ENCODE results near the gene RASSF8.

Gene RASSF8

DNA sequence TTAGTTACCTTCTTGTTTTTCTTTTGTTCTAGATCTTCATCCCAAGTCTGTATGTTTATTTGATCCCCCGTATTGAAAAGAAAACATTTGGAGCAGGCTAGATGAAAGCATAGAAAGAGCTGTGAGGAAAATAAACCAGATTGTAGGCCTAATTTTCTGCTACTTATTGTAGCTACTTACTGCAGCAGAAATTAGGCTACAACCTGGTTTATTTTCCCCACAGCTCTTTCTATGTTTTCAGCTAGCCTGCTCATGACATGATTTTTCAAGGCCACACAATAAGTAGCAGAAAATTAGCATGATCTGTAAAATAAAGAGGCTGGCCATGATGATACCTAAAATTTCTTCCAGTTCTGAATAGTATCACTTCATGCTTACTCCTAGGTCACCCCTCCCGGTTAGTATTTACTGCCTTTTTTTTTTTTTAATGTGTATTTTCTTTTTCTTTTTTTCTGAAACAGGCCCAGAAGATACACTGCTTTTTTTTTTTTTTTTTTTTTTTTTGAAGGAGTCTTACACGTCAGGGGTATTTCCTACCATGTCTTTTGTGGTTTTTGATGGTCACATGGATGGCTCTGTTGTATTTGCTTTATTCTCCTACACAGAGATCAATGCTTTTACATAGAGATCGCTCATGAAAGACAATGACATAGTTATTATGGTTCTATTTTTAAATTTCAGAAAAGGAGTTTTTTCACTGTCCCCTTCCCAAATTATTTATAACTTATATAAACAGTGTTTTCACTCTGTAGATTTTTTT, 134.0 kb downstream of the RASSF8 start:
- H3K9me3 Mint-ChIP-seq, result no peaks in the 10 kb centered on the region
- ATAC-seq (replicated peaks) (no peak), DNase-seq (no peak)
- no peaks in the 10 kb centered on the region for H3K27me3 Mint-ChIP-seq
- no peak overlapping the region for H3K27ac Mint-ChIP-seq
- H3K4me1 Mint-ChIP-seq, result peaks cover 5 to 7% of the 10 kb centered on the region in 2 donors
- H3K36me3 Mint-ChIP-seq, result no peaks in the 10 kb centered on the region
- H3K4me3 Mint-ChIP-seq, result no peak overlapping the region

GRCh38 chr12:26095186-26095585, 136.7 kb downstream of the RASSF8 start:
- H3K27me3 Mint-ChIP-seq, result peaks cover 0 to 4% of the 10 kb centered on the region in 2 donors
- H3K36me3 Mint-ChIP-seq, result no peaks in the 10 kb centered on the region
- H3K4me3 Mint-ChIP-seq, result no peak overlapping the region
- no peaks in the 10 kb centered on the region for H3K9me3 Mint-ChIP-seq
- ATAC-seq (replicated peaks) (no peak), DNase-seq (no peak)
- no peak overlapping the region for H3K27ac Mint-ChIP-seq
- no peaks in the 10 kb centered on the region for H3K4me1 Mint-ChIP-seq

DNA sequence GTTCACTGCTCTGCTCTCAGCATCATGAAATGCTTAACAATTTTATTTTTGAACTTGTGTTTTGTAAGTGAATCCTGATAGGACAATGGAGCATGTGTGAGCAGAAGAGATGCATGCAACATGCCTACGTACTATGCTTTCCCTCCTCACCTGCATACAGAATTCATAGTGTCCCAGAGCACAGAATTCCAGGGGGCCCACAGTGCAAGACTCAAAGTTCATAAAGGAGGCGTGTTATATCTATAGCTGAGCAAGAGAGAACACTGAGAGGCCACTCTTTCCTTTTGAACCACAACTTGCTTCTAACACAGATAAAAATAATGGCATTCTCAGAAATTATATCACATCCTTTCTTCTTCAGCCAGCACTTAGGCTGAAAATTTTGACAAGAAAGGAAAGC, 137.6 kb downstream of the RASSF8 start:
- ATAC-seq (replicated peaks), result no peak
- DNase-seq, result no peak
- Mint-ChIP-seq H3K27me3 (peaks cover 0 to 4% of the 10 kb centered on the region in 2 donors), H3K9me3 (no peaks in the 10 kb centered on the region), H3K27ac (no peak overlapping the region), H3K4me1 (no peaks in the 10 kb centered on the region), H3K36me3 (no peaks in the 10 kb centered on the region), H3K4me3 (no peak overlapping the region)

DNA sequence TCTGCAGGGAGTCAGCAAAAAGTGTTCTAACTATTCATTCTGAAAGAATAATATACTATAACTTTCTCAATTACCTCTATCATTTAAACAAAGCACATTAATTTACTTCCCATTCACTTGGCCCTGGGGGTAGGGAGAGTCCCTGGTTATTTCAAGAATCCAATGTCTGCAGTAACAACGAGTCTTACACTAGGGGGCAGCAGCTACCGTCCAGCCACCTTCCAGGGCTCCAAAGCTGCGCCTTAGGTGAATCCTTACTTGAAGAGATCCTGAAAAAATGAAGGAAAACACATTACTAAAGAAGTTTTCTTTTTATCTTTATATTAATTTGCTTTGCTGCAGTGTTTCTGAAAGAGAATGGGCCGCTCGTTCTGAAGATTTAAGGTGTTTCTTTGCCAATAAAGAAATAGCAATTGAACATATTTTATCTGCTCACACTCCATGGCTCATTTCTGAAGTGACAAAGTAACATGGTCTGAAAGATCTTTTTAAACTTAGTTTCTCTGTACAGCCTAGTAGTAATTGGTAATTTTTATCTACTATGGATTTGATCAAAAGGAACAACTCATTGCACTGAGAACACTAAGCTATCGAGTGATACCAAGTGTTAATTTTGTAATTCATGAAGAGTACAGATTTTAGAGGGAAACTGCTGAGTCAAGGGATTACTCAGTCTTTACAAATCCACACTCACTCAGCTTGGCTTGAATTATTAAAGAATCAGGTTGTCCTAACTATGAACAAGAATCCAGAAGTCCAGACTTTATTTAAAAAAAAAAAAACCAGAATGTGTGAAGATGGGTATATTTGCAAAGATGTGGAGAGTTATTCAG, 138.8 kb downstream of the RASSF8 start:
- Mint-ChIP-seq H3K9me3 (no peaks in the 10 kb centered on the region), H3K4me3 (no peak overlapping the region), H3K4me1 (no peaks in the 10 kb centered on the region), H3K27ac (no peak overlapping the region), H3K36me3 (no peaks in the 10 kb centered on the region), H3K27me3 (peaks cover 0 to 4% of the 10 kb centered on the region in 2 donors)
- ATAC-seq (replicated peaks) (peak; percentile 82 to 86), DNase-seq (peak; percentile 28)

DNA sequence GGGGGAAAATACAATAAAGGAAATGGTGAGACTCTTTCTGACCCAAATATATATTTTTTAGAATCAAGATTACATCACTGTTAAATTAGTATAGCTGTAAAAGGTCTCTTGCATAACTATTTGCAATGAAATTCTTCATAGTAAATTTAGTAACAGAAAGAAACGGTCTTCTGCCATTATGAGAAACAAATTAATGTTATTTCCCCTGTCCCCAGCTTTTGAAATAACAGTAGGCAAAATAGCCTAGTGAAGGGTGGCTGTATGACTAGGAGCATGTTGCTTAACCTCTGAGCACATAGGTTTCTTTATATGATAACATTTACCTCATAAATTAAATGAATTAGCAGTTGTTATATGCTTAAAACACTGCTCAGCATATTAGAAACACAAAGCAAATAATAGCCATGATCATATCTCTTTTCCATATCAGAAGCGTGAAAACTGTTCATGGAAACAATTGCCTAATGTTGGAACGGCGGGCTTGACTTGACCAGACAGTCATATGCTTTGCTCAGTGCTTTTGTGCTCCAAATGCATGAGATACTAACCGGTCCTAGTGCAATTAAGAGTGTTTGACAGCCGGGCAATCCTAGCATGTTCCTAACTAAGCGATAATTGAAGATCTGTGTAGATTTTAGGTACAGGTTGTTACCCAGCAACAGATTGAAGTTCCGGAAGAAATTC, 142.3 kb downstream of the RASSF8 start:
- H3K27ac Mint-ChIP-seq, result no peak overlapping the region
- peaks cover 4 to 9% of the 10 kb centered on the region in 2 donors for H3K27me3 Mint-ChIP-seq
- H3K4me1 Mint-ChIP-seq, result no peaks in the 10 kb centered on the region

GRCh38 chr12:26101350-26101734, 142.9 kb downstream of the RASSF8 start:
- Mint-ChIP-seq H3K4me1 (no peaks in the 10 kb centered on the region), H3K27ac (no peak overlapping the region), H3K9me3 (no peaks in the 10 kb centered on the region), H3K36me3 (no peaks in the 10 kb centered on the region), H3K27me3 (peaks cover 4 to 9% of the 10 kb centered on the region in 2 donors), H3K4me3 (no peak overlapping the region)
- ATAC-seq (replicated peaks) (no peak), DNase-seq (no peak)

More for the DNA sequence above, 142.3 kb downstream of the RASSF8 start:
- no peak overlapping the region for H3K4me3 Mint-ChIP-seq
- ATAC-seq (replicated peaks) (no peak), DNase-seq (no peak)
- no peaks in the 10 kb centered on the region for H3K36me3 Mint-ChIP-seq
- H3K9me3 Mint-ChIP-seq, result no peaks in the 10 kb centered on the region

GRCh38 chr12:26101763-26102162, 143.3 kb downstream of the RASSF8 start:
- DNase-seq, result no peak
- Mint-ChIP-seq H3K9me3 (no peaks in the 10 kb centered on the region), H3K27me3 (peaks cover 4 to 9% of the 10 kb centered on the region in 2 donors)

DNA sequence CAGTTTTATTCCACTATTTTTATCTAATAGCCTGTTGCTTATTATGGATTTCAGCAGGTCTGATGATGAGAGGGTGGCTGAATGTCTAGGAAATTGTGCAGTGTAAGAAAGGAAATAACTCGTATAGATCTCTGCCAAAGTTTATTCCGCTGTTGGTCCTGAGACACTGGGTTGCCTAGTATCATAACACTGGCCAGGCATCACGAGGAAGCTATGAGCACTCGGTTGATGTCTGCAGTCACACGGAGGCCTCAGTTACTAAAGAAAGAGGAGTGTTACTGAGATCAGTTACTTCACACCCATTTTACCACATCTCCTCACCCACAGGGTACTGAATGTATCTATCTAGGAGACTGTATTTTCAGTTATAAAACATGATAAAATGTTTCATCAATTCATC, 144.5 kb downstream of the RASSF8 start:
- Mint-ChIP-seq H3K27ac (no peak overlapping the region), H3K27me3 (peaks cover 4 to 9% of the 10 kb centered on the region in 2 donors), H3K9me3 (no peaks in the 10 kb centered on the region), H3K4me3 (no peak overlapping the region), H3K36me3 (no peaks in the 10 kb centered on the region), H3K4me1 (no peaks in the 10 kb centered on the region)
- ATAC-seq (replicated peaks) (no peak), DNase-seq (no peak)

More at GRCh38 chr12:26101763-26102162, 143.3 kb downstream of the RASSF8 start:
- H3K4me3 Mint-ChIP-seq, result no peak overlapping the region
- no peak overlapping the region for H3K27ac Mint-ChIP-seq
- no peaks in the 10 kb centered on the region for H3K36me3 Mint-ChIP-seq
- ATAC-seq (replicated peaks), result no peak
- no peaks in the 10 kb centered on the region for H3K4me1 Mint-ChIP-seq

- Mint-ChIP-seq H3K4me3 (no peak overlapping the region), H3K27me3 (peaks cover 0 to 14% of the 10 kb centered on the region in 2 donors), H3K9me3 (no peaks in the 10 kb centered on the region)
Observed at GRCh38 chr12:26106347-26106746, 147.9 kb downstream of the RASSF8 start.

GRCh38 chr12:26108915-26109314, 150.4 kb downstream of the RASSF8 start:
- H3K36me3 Mint-ChIP-seq, result no peaks in the 10 kb centered on the region
- no peak overlapping the region for H3K27ac Mint-ChIP-seq
- DNase-seq (no peak), ATAC-seq (replicated peaks) (no peak)
- peaks cover 7 to 15% of the 10 kb centered on the region in 2 donors for H3K4me1 Mint-ChIP-seq
- H3K4me3 Mint-ChIP-seq, result no peak overlapping the region
- H3K27me3 Mint-ChIP-seq, result peaks cover 0 to 14% of the 10 kb centered on the region in 2 donors
- no peaks in the 10 kb centered on the region for H3K9me3 Mint-ChIP-seq

More at GRCh38 chr12:26106347-26106746, 147.9 kb downstream of the RASSF8 start:
- Mint-ChIP-seq H3K4me1 (no peaks in the 10 kb centered on the region), H3K27ac (no peak overlapping the region), H3K36me3 (no peaks in the 10 kb centered on the region)
- ATAC-seq (replicated peaks) (no peak), DNase-seq (no peak)

DNA sequence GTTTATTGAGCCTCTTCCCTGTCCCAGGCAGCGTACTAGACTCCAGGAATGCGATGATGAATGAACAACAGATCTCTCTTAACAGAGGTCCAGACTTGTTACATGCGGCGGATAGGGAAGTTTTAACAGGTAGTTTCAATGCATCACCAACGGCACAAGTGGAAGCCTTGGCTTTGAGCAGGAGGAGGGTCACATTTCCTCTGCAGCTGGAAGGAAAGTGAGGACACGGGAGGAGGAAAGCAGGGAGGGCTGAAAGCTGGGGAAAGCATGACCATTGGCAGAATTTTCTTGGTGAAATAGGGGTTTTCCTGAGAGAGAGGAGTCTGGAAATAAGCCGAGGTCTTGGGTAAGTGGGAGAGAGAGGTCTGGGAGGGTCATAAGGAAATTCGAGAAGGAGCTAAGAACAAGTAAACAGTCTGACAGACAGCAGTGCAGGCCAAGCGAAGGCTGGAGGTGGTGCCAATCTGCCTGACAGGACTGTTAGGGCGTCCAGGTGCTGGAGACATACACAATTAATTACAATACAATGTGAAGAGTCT, 150.9 kb downstream of the RASSF8 start:
- Mint-ChIP-seq H3K9me3 (no peaks in the 10 kb centered on the region), H3K27ac (no peak overlapping the region), H3K36me3 (no peaks in the 10 kb centered on the region), H3K27me3 (peaks cover 0 to 9% of the 10 kb centered on the region in 2 donors), H3K4me1 (peaks cover 7 to 17% of the 10 kb centered on the region in 2 donors), H3K4me3 (no peak overlapping the region)
- DNase-seq, result no peak
- ATAC-seq (replicated peaks), result no peak

DNA sequence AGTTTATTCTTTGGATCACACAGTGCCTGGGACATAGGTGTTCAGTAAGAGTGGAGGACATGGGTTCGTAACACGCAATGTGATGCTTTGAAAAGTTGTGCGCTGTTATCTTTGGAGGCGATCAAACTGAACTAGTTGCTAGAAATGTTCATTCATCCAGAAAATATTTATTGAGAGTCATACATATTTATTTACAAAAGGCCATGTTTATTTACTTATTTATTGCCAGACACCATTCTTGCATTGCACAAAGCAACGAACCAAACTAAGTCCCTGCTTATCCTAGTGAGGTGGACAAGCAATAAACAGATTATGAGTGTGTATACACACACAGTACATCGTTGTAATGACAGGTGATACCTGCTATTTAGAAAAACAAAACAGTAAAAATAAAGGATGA, 153.8 kb downstream of the RASSF8 start:
- Mint-ChIP-seq H3K9me3 (no peaks in the 10 kb centered on the region), H3K27me3 (peaks cover 0 to 5% of the 10 kb centered on the region in 2 donors), H3K27ac (no peak overlapping the region), H3K36me3 (no peaks in the 10 kb centered on the region), H3K4me3 (no peak overlapping the region), H3K4me1 (peaks cover 13 to 30% of the 10 kb centered on the region in 2 donors)
- no peak for ATAC-seq (replicated peaks)
- DNase-seq, result no peak

DNA sequence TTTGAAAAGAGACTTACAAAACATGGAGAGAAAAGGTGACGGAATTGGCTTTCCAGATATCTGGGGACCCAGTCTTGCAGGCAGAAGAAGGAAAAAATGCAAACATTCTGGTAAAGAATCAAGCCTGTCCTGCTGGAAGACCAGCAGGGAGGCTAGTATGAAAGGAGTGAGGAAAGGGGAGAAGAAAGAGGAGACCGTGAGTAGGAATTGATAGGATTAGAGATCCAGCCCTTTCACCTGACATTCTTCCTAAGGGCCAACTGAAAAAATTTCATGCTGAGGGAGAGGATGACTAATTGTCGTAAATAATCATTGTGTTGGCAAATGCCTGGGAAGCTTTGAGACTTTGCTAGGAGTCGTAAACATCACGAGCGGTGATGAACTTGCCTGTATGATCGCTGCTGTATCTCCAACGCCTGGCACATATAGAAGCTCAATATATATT, 154.2 kb downstream of the RASSF8 start:
- H3K4me3 Mint-ChIP-seq, result peak overlapping the region in 1 of 2 donors; percentile 5
- H3K9me3 Mint-ChIP-seq, result no peaks in the 10 kb centered on the region
- H3K27ac Mint-ChIP-seq, result no peak overlapping the region
- H3K4me1 Mint-ChIP-seq, result peaks cover 13 to 30% of the 10 kb centered on the region in 2 donors
- H3K36me3 Mint-ChIP-seq, result no peaks in the 10 kb centered on the region
- no peak for DNase-seq
- ATAC-seq (replicated peaks), result no peak
- H3K27me3 Mint-ChIP-seq, result peaks cover 0 to 5% of the 10 kb centered on the region in 2 donors

- Mint-ChIP-seq H3K36me3 (no peaks in the 10 kb centered on the region), H3K27me3 (peaks cover 0 to 5% of the 10 kb centered on the region in 2 donors), H3K4me1 (peaks cover 13 to 33% of the 10 kb centered on the region in 2 donors), H3K9me3 (no peaks in the 10 kb centered on the region), H3K27ac (no peak overlapping the region), H3K4me3 (peak overlapping the region; percentile 88 to 89)
- DNase-seq (no peak), ATAC-seq (replicated peaks) (no peak)
Observed at GRCh38 chr12:26113181-26113654, 154.7 kb downstream of the RASSF8 start.

All from stimulated activated naive B cell treated with anti-CD40 and anti-IgM and Interleukin-4, amounts not matched to agents 10 μg/mL and 1 μg/mL and 100 μg/mL, for 72 hours (primary cell).